Measurements from ENCODE around the gene CEP43. TPM values are rescaled to one million over a fixed set of nuclear protein-coding genes. Genes with fewer than 3 reads are reported as not detected.
A peak's percentile ranks its signal among the peaks of the same experiment; 100 is the strongest.

CEP43 gene
- total and polyA plus RNA-seq, 9 donors = 9.4 to 21.5 (median 14.2) TPM

DNA sequence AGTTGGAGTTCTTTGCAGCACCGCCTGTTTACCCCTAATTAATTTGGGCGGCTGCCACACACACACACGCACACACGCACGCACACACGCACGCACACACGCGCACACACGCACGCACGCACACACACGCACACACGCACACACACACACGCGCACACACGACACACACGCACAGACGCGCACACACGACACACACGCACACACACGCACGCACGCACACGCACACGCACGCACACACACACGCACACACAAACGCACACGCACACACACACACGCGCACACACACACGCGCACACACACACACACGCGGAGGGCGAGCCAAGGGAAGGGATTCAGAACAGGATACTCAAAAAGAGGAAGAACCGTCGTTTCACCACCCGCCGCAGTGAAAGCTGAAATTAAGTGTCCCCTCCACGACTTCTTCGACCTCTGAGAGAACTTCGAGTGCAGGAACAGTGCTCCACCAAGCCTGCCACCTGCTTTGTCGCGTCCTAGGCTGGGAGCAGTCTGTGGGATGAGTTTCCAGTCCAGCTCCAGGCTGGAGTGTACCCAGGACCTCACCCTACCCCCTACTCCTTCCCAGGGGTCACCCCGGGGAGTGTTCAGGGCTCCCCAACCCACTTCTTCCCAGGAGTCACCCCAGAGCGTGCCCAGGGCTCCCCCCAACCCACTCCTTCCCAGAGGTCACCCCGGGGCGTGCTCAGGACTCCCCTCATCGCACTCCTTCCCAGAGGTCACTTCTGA is 43.9 kb upstream of the CEP43 start:
- no peaks in the 10 kb centered on the region for H3K9me3 ChIP-seq (replicated peaks; ENCODE audit: control insufficient read depth, low read depth, low read length)
- 26% methylated on average over 15 of the region's 52 CpGs for WGBS (ENCODE audit: insufficient coverage)
- H3K36me3 ChIP-seq (ENCODE audit: control insufficient read depth, insufficient read depth, low read length) = peaks cover 7% of the 10 kb centered on the region
- H3K27me3 ChIP-seq (ENCODE audit: control insufficient read depth, insufficient read depth, low read length) = peaks cover 2% of the 10 kb centered on the region
- peak overlapping the region; percentile 29 for H3K27ac ChIP-seq (ENCODE audit: low read length)
- H3K4me1 ChIP-seq (ENCODE audit: control insufficient read depth, insufficient read depth, low read length) = peaks cover 18% of the 10 kb centered on the region
- DNase-seq = peak; percentile 55
- peak overlapping the region; percentile 75 for H3K4me3 ChIP-seq (ENCODE audit: low read length)

DNA sequence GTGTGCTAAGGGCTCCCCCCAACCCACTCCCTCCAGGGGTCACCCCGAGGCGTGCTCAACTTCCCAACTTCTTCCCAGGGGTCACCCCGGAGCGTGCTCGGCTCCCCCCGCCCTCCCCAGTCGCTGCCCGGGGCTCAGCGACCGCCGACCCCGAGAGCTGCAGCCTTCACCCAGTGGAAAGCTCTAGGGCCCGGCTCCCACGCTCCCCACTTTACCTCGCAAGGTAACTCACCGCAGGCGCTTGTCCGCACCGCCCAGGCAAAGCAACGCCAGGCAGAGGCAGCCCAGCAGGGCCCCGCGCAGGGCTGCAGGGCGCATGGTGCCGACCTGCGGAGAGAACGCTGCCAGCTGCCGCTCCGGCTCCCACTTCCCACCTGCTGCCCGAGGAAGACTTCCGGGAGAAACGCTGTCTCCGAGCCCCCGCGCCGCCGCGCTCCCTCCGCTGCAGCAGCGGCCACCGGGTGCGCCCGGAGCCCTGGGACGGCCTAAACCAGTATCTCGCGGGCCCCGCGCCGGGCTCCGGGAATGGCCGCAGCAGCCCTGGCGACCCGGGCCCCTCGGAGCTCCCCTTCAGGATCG is 43.2 kb upstream of the CEP43 start:
- Histone ChIP-seq H3K27ac (ENCODE audit: low read length) (peak overlapping the region; percentile 29), H3K9me3 (replicated peaks; ENCODE audit: control insufficient read depth, low read depth, low read length) (no peaks in the 10 kb centered on the region), H3K36me3 (ENCODE audit: control insufficient read depth, insufficient read depth, low read length) (peaks cover 7% of the 10 kb centered on the region), H3K4me3 (ENCODE audit: low read length) (peak overlapping the region; percentile 75), H3K4me1 (ENCODE audit: control insufficient read depth, insufficient read depth, low read length) (peaks cover 18% of the 10 kb centered on the region), H3K27me3 (ENCODE audit: control insufficient read depth, insufficient read depth, low read length) (peaks cover 2% of the 10 kb centered on the region)
- WGBS (ENCODE audit: insufficient coverage) = under 1% methylated on average over 54 of the region's 54 CpGs
- no peak for DNase-seq

GRCh38 chr6:166956444-166957086 is 42.6 kb upstream of the CEP43 start, which contains the start of gene RNASET2:
TSS of gene RNASET2 (minus strand) at chr6:166956550. CDS start at chr6:166956182, 368 bp downstream.
- peak; percentile 96 for DNase-seq
- no peaks in the 10 kb centered on the region for H3K9me3 ChIP-seq (replicated peaks; ENCODE audit: control insufficient read depth, low read depth, low read length)
- peaks cover 18% of the 10 kb centered on the region for H3K4me1 ChIP-seq (ENCODE audit: control insufficient read depth, insufficient read depth, low read length)
- H3K27me3 ChIP-seq (ENCODE audit: control insufficient read depth, insufficient read depth, low read length) = peaks cover 2% of the 10 kb centered on the region
- H3K27ac ChIP-seq (ENCODE audit: low read length) = peak within 1 kb of the TSS; percentile 65
- under 1% methylated on average over 71 of the region's 71 CpGs for WGBS (ENCODE audit: insufficient coverage)
- peak within 1 kb of the TSS; percentile 75 for H3K4me3 ChIP-seq (ENCODE audit: low read length)
- H3K36me3 ChIP-seq (ENCODE audit: control insufficient read depth, insufficient read depth, low read length) = peaks cover 7% of the 10 kb centered on the region

GRCh38 chr6:166957087-166957804 is 42.0 kb upstream of the CEP43 start:
- Histone ChIP-seq H3K9me3 (replicated peaks; ENCODE audit: control insufficient read depth, low read depth, low read length) (no peaks in the 10 kb centered on the region), H3K27me3 (ENCODE audit: control insufficient read depth, insufficient read depth, low read length) (peaks cover 2% of the 10 kb centered on the region), H3K4me3 (ENCODE audit: low read length) (peak overlapping the region; percentile 75), H3K36me3 (ENCODE audit: control insufficient read depth, insufficient read depth, low read length) (peaks cover 2% of the 10 kb centered on the region), H3K27ac (ENCODE audit: low read length) (peak overlapping the region; percentile 65), H3K4me1 (ENCODE audit: control insufficient read depth, insufficient read depth, low read length) (peaks cover 18% of the 10 kb centered on the region)
- 9% methylated on average over 23 of the region's 26 CpGs for WGBS (ENCODE audit: insufficient coverage)
- DNase-seq = peak; percentile 60

DNA sequence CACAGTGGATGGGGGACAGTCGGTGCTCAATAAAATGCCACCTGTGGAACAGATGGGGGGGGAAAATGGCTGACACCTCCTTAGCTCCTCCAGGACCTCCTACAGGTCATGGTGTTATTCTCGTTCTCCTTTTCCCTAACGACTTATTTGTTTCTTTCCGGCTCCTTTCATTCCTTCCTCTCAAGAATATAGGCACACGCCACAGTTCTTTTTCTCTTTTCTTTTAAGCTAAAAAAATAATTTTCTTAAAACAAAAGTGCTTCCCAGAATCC is 41.5 kb upstream of the CEP43 start:
- no peak overlapping the region for H3K4me3 ChIP-seq (ENCODE audit: low read length)
- WGBS (ENCODE audit: insufficient coverage) = 63% methylated on average over 4 of the region's 5 CpGs
- H3K27ac ChIP-seq (ENCODE audit: low read length) = no peak overlapping the region
- no peaks in the 10 kb centered on the region for H3K9me3 ChIP-seq (replicated peaks; ENCODE audit: control insufficient read depth, low read depth, low read length)
- H3K27me3 ChIP-seq (ENCODE audit: control insufficient read depth, insufficient read depth, low read length) = peaks cover 2% of the 10 kb centered on the region
- H3K4me1 ChIP-seq (ENCODE audit: control insufficient read depth, insufficient read depth, low read length) = peaks cover 18% of the 10 kb centered on the region
- H3K36me3 ChIP-seq (ENCODE audit: control insufficient read depth, insufficient read depth, low read length) = peaks cover 2% of the 10 kb centered on the region
- DNase-seq = no peak

GRCh38 chr6:166958926-166959861 is 40.0 kb upstream of the CEP43 start:
- 62% methylated on average over 9 of the region's 13 CpGs for WGBS (ENCODE audit: insufficient coverage)
- H3K9me3 ChIP-seq (replicated peaks; ENCODE audit: control insufficient read depth, low read depth, low read length) = no peaks in the 10 kb centered on the region
- peak; percentile 68 for DNase-seq
- peaks cover 18% of the 10 kb centered on the region for H3K4me1 ChIP-seq (ENCODE audit: control insufficient read depth, insufficient read depth, low read length)
- H3K4me3 ChIP-seq (ENCODE audit: low read length) = no peak overlapping the region
- H3K27ac ChIP-seq (ENCODE audit: low read length) = peak overlapping the region; percentile 32
- no peaks in the 10 kb centered on the region for H3K36me3 ChIP-seq (ENCODE audit: control insufficient read depth, insufficient read depth, low read length)
- peaks cover 2% of the 10 kb centered on the region for H3K27me3 ChIP-seq (ENCODE audit: control insufficient read depth, insufficient read depth, low read length)

- Histone ChIP-seq H3K9me3 (replicated peaks; ENCODE audit: control insufficient read depth, low read depth, low read length) (peaks cover 2% of the 10 kb centered on the region), H3K27me3 (ENCODE audit: control insufficient read depth, insufficient read depth, low read length) (peaks cover 2% of the 10 kb centered on the region), H3K4me3 (ENCODE audit: low read length) (no peak overlapping the region), H3K36me3 (ENCODE audit: control insufficient read depth, insufficient read depth, low read length) (no peaks in the 10 kb centered on the region), H3K4me1 (ENCODE audit: control insufficient read depth, insufficient read depth, low read length) (peaks cover 18% of the 10 kb centered on the region), H3K27ac (ENCODE audit: low read length) (no peak overlapping the region)
- 72% methylated on average over 7 of the region's 9 CpGs for WGBS (ENCODE audit: insufficient coverage)
- DNase-seq = no peak
These were observed 39.1 kb upstream of the CEP43 start for GRCh38 chr6:166959911-166960608.

DNA sequence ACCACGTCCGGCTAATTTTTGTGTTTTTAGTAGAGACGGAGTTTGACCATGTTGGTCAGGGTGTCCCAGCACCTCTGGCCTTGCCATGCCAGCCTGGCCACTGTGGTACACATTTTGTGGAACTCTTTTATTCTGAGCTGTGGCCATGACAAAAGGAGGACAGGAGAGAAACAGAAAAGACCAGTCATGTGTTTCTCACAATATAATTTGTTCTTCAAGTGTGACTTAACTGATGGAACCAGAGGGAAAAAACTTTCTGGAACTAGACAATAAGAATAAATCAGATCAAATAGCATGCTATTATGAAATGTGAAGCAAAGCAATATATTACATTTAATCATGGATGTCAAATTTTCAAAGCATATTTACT is 38.6 kb upstream of the CEP43 start:
- Histone ChIP-seq H3K27ac (ENCODE audit: low read length) (no peak overlapping the region), H3K36me3 (ENCODE audit: control insufficient read depth, insufficient read depth, low read length) (no peaks in the 10 kb centered on the region), H3K9me3 (replicated peaks; ENCODE audit: control insufficient read depth, low read depth, low read length) (peaks cover 3% of the 10 kb centered on the region), H3K4me1 (ENCODE audit: control insufficient read depth, insufficient read depth, low read length) (peaks cover 14% of the 10 kb centered on the region), H3K27me3 (ENCODE audit: control insufficient read depth, insufficient read depth, low read length) (peaks cover 2% of the 10 kb centered on the region), H3K4me3 (ENCODE audit: low read length) (no peak overlapping the region)
- DNase-seq = no peak
- WGBS (ENCODE audit: insufficient coverage) = 89% methylated on average over 3 of the region's 3 CpGs

DNA sequence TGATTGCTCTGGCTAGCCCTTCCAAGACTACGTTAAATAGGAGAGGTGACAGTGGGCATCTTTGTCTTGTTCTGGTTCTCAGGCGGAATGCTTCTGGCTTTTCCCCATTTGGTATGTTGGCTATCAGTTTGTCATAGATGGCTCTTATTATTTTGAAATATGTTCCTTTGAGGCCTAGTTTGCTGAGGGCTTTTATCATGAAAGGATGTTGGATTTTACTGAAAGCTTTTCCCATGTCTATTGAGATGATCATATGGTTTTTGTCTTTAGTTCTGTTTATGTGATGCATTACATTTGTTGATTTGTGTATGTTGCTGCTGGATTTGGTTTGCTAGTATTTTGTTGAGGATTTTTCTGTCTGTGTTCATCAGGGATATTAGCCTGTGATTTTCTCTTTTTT is 32.9 kb upstream of the CEP43 start:
- no peak for DNase-seq
- Histone ChIP-seq H3K27ac (ENCODE audit: low read length) (no peak overlapping the region), H3K36me3 (ENCODE audit: control insufficient read depth, insufficient read depth, low read length) (no peaks in the 10 kb centered on the region), H3K27me3 (ENCODE audit: control insufficient read depth, insufficient read depth, low read length) (no peaks in the 10 kb centered on the region), H3K4me1 (ENCODE audit: control insufficient read depth, insufficient read depth, low read length) (no peaks in the 10 kb centered on the region), H3K4me3 (ENCODE audit: low read length) (no peak overlapping the region), H3K9me3 (replicated peaks; ENCODE audit: control insufficient read depth, low read depth, low read length) (peaks cover 8% of the 10 kb centered on the region)
- WGBS (ENCODE audit: insufficient coverage) = 100% methylated on average over 1 of the region's 2 CpGs

Data from muscle of leg (tissue), 11 donors.